SK-N-MC (cell line): Measurements from ENCODE around the gene HPS5.

Experiments
- DNase-seq: peaks from one replicate; pipeline ENCODE4 v3.0.0-alpha.2; 2011; ENCODE audit warnings: low read depth, low spot score
- H3K27ac ChIP-seq: fragments of 200-600 bp; sonication (generic); 2 replicates; pipeline ENCODE4 v1.5.1; 2016; ENCODE audit warnings: mixed run types
- H3K36me3 ChIP-seq: fragments of 200-600 bp; sonication (generic); 2 replicates; pipeline ENCODE4 v1.6.1; 2017; ENCODE audit warnings: antibody characterized with exemption, low read length, mixed read lengths; ENCODE audit not compliant: insufficient read depth
- H3K4me3 ChIP-seq: fragments of 200-600 bp; sonication (generic); 2 replicates; pipeline ENCODE4 v1.5.1; 2016
- H3K9ac ChIP-seq: fragments of 200-600 bp; sonication (generic); 2 replicates; pipeline ENCODE4 v1.8.0; 2017; ENCODE audit warnings: mixed run types, mixed read lengths; ENCODE audit not compliant: insufficient read length
- H3K9me3 ChIP-seq: fragments of 200-600 bp; sonication (generic); 2 replicates; pipeline ENCODE4 v1.6.1; 2017; ENCODE audit warnings: low read depth, mild to moderate bottlenecking, antibody characterized with exemption, low read length, moderate library complexity, mixed read lengths
- EZH2 ChIP-seq: fragments of 200-600 bp; sonication (generic); IDR thresholded peaks from one replicate; pipeline ENCODE4 v1.6.1; 2017; ENCODE audit warnings: antibody characterized with exemption
- FOXP2 ChIP-seq: optimal IDR thresholded peaks from 2 replicates; pipeline ENCODE3; 2011; ENCODE audit warnings: mild to moderate bottlenecking, moderate library complexity; ENCODE audit not compliant: insufficient read depth; ENCODE audit errors: extremely low read length, control extremely low read depth
- POLR2AphosphoS5 ChIP-seq: IDR thresholded peaks from 2 replicates; pipeline ENCODE4 v1.6.1; 2012; ENCODE audit warnings: mild to moderate bottlenecking, low read depth, low read length, borderline replicate concordance

HPS5 gene

GRCh38 chr11:18299721-18300120 is 22.2 kb downstream of the HPS5 start:
- no peak for TF ChIP-seq POLR2AphosphoS5
- H3K9ac ChIP-seq, result no peak overlapping the region
- peaks cover 66% of the 10 kb centered on the region for H3K36me3 ChIP-seq
- H3K9me3 ChIP-seq, result no peaks in the 10 kb centered on the region
- H3K27ac ChIP-seq, result no peak overlapping the region
- H3K4me3 ChIP-seq, result no peak overlapping the region
- DNase-seq, result no peak

- peaks cover 79% of the 10 kb centered on the region for H3K36me3 ChIP-seq
- no peak overlapping the region for H3K9ac ChIP-seq
- no peak overlapping the region for H3K27ac ChIP-seq
- TF ChIP-seq FOXP2, result no peak
- no peak for TF ChIP-seq POLR2AphosphoS5
- no peak for TF ChIP-seq EZH2
- H3K4me3 ChIP-seq, result no peak overlapping the region
- no peak for DNase-seq
- H3K9me3 ChIP-seq, result no peaks in the 10 kb centered on the region
These were observed 26.6 kb downstream of the HPS5 start for GRCh38 chr11:18295316-18295715.

GRCh38 chr11:18294862-18295261 is 27.1 kb downstream of the HPS5 start:
- H3K9me3 ChIP-seq, result no peaks in the 10 kb centered on the region
- H3K9ac ChIP-seq, result no peak overlapping the region
- no peak overlapping the region for H3K27ac ChIP-seq
- no peak for TF ChIP-seq EZH2
- no peak for TF ChIP-seq FOXP2
- TF ChIP-seq POLR2AphosphoS5, result no peak
- no peak for DNase-seq
- H3K4me3 ChIP-seq, result no peak overlapping the region
- peaks cover 74% of the 10 kb centered on the region for H3K36me3 ChIP-seq

- Histone ChIP-seq H3K9ac (no peak overlapping the region), H3K4me3 (no peak overlapping the region), H3K36me3 (peaks cover 69% of the 10 kb centered on the region), H3K27ac (no peak overlapping the region), H3K9me3 (no peaks in the 10 kb centered on the region)
- no peak for DNase-seq
- TF ChIP-seq FOXP2, result no peak
- no peak for TF ChIP-seq EZH2
- no peak for TF ChIP-seq POLR2AphosphoS5
These were observed 33.0 kb downstream of the HPS5 start for GRCh38 chr11:18288911-18289310.

GRCh38 chr11:18285841-18286240 is 36.1 kb downstream of the HPS5 start:
- TF ChIP-seq FOXP2, result no peak
- no peak for TF ChIP-seq EZH2
- no peak for TF ChIP-seq POLR2AphosphoS5
- Histone ChIP-seq H3K4me3 (no peak overlapping the region), H3K36me3 (peaks cover 60% of the 10 kb centered on the region), H3K27ac (no peak overlapping the region), H3K9me3 (no peaks in the 10 kb centered on the region), H3K9ac (no peak overlapping the region)
- DNase-seq, result no peak

- no peak overlapping the region for H3K27ac ChIP-seq
- TF ChIP-seq FOXP2 (no peak), EZH2 (no peak), POLR2AphosphoS5 (no peak)
- peaks cover 48% of the 10 kb centered on the region for H3K36me3 ChIP-seq
- no peak for DNase-seq
- no peaks in the 10 kb centered on the region for H3K9me3 ChIP-seq
- no peak overlapping the region for H3K9ac ChIP-seq
- H3K4me3 ChIP-seq, result no peak overlapping the region
These were observed 39.3 kb downstream of the HPS5 start for GRCh38 chr11:18282626-18283025.

- no peaks in the 10 kb centered on the region for H3K9me3 ChIP-seq
- no peak for DNase-seq
- TF ChIP-seq POLR2AphosphoS5 (no peak), EZH2 (no peak), FOXP2 (no peak)
- no peak overlapping the region for H3K27ac ChIP-seq
- peaks cover 29% of the 10 kb centered on the region for H3K36me3 ChIP-seq
- H3K9ac ChIP-seq, result no peak overlapping the region
- no peak overlapping the region for H3K4me3 ChIP-seq
These were observed 41.4 kb downstream of the HPS5 start for GRCh38 chr11:18280438-18281045.

- no peaks in the 10 kb centered on the region for H3K9me3 ChIP-seq
- peaks cover 12% of the 10 kb centered on the region for H3K36me3 ChIP-seq
- no peak overlapping the region for H3K27ac ChIP-seq
- H3K9ac ChIP-seq, result no peak overlapping the region
- no peak for DNase-seq
- no peak for TF ChIP-seq FOXP2
- TF ChIP-seq POLR2AphosphoS5, result no peak
- TF ChIP-seq EZH2, result no peak
- H3K4me3 ChIP-seq, result no peak overlapping the region
These were observed 44.2 kb downstream of the HPS5 start for GRCh38 chr11:18277565-18278271.

- no peak for TF ChIP-seq FOXP2
- no peak for TF ChIP-seq POLR2AphosphoS5
- TF ChIP-seq EZH2, result no peak
- Histone ChIP-seq H3K4me3 (no peak overlapping the region), H3K27ac (no peak overlapping the region), H3K9me3 (no peaks in the 10 kb centered on the region), H3K9ac (no peak overlapping the region), H3K36me3 (no peaks in the 10 kb centered on the region)
- no peak for DNase-seq
These were observed 50.7 kb downstream of the HPS5 start for GRCh38 chr11:18271206-18271605.
